HEK293T (cell line): ENCODE data around the gene ZNF638.
"Not testable (repeated sequence)": the region's sequence is repeated elsewhere in the genome, so short reads cannot be mapped to it uniquely, and the experiment has no call there.

Experiments used
- CTCF ChIA-PET: fragments of 350-600 bp; formaldehyde crosslinking; extraction: SDS; loops from one replicate; lab custom pipeline; 2021; ENCODE audit warnings: antibody characterized with exemption, inconsistent platforms; lab: Yijun Ruan, JAX
- POLR2A ChIA-PET: fragments of 350-600 bp; formaldehyde crosslinking; extraction: SDS; loops from one replicate; lab custom pipeline; 2020; ENCODE audit warnings: antibody characterized with exemption, inconsistent platforms; lab: Yijun Ruan, JAX
- DNase-seq: peaks from one replicate; pipeline ENCODE4 v3.0.0; 2012; ENCODE audit warnings: mixed read lengths; ENCODE audit errors: extremely low spot score
- ARNT ChIP-seq: fragments of 450-650 bp; IDR thresholded peaks from 2 replicates; pipeline ENCODE4 v1.6.1; 2017; ENCODE audit warnings: mild to moderate bottlenecking
- BHLHE40 ChIP-seq: fragments of 450-650 bp; IDR thresholded peaks from 2 replicates; pipeline ENCODE4 v1.6.1; 2016; ENCODE audit warnings: mild to moderate bottlenecking, moderate library complexity, borderline replicate concordance
- CTBP1 ChIP-seq: fragments of 450-650 bp; IDR thresholded peaks from 2 replicates; pipeline ENCODE4 v1.6.1; 2016; ENCODE audit warnings: borderline replicate concordance
- ELF4 ChIP-seq: fragments of 450-650 bp; IDR thresholded peaks from 2 replicates; pipeline ENCODE4 v1.6.1; 2017; ENCODE audit warnings: antibody characterized with exemption
- FOXA1 ChIP-seq: fragments of 450-650 bp; IDR thresholded peaks from 2 replicates; pipeline ENCODE4 v1.6.1; 2016; ENCODE audit warnings: mild to moderate bottlenecking
- FOXK2 ChIP-seq: fragments of 450-650 bp; IDR thresholded peaks from 2 replicates; pipeline ENCODE4 v1.6.1; 2016; ENCODE audit warnings: mild to moderate bottlenecking
- FOXM1 ChIP-seq: fragments of 450-650 bp; IDR thresholded peaks from 2 replicates; pipeline ENCODE4 v1.6.1; 2017; ENCODE audit warnings: mild to moderate bottlenecking, borderline replicate concordance
- HDGF ChIP-seq: fragments of 450-650 bp; IDR thresholded peaks from 2 replicates; pipeline ENCODE4 v1.6.1; 2017; ENCODE audit warnings: antibody characterized with exemption, borderline replicate concordance
- L3MBTL2 ChIP-seq: fragments of 450-650 bp; conservative IDR thresholded peaks from 2 replicates; pipeline ENCODE4 v1.6.1; 2016; ENCODE audit warnings: mild to moderate bottlenecking
- LEF1 ChIP-seq: fragments of 450-650 bp; IDR thresholded peaks from 2 replicates; pipeline ENCODE4 v1.6.1; 2017; ENCODE audit warnings: mild to moderate bottlenecking, borderline replicate concordance
- NFRKB ChIP-seq: fragments of 450-650 bp; IDR thresholded peaks from 2 replicates; pipeline ENCODE4 v1.6.1; 2016; ENCODE audit warnings: mild to moderate bottlenecking, moderate library complexity
- PKNOX1 ChIP-seq: fragments of 450-650 bp; IDR thresholded peaks from 2 replicates; pipeline ENCODE4 v1.6.1; 2016
- SP1 ChIP-seq: fragments of 450-650 bp; IDR thresholded peaks from 2 replicates; pipeline ENCODE4 v1.6.1; 2017
- SUZ12 ChIP-seq: fragments of 450-650 bp; IDR thresholded peaks from 2 replicates; pipeline ENCODE4 v1.6.1; 2016; ENCODE audit warnings: mild to moderate bottlenecking
- TARDBP ChIP-seq: fragments of 450-650 bp; IDR thresholded peaks from 2 replicates; pipeline ENCODE4 v1.6.1; 2016
- ZNF384 ChIP-seq: fragments of 450-650 bp; IDR thresholded peaks from 2 replicates; pipeline ENCODE4 v1.6.1; 2016

The ZNF638 gene

GRCh38 chr2:71313016-71313766 lies 18.4 kb upstream of the ZNF638 start:
- TF ChIP-seq TARDBP (no peak), SUZ12 (no peak), PKNOX1 (no peak), ZNF384 (no peak), SP1 (no peak), ARNT (no peak)
- ChIA-PET POLR2A (interaction anchor here (0.9 kb wide), 1 partner anchor 18 kb away, joined by 4 read pairs; the partner anchor contains the start of gene ZNF638), CTCF (no interaction called here)
- DNase-seq = no peak

GRCh38 chr2:71317060-71317459 lies 14.5 kb upstream of the ZNF638 start:
- ChIA-PET CTCF (no interaction called here), POLR2A (no interaction called here)
- TF ChIP-seq TARDBP (no peak), LEF1 (no peak), FOXK2 (no peak), HDGF (no peak), FOXA1 (no peak), SUZ12 (no peak), PKNOX1 (no peak), FOXM1 (no peak), L3MBTL2 (no peak), NFRKB (no peak), ARNT (no peak)
- DNase-seq = no peak

- DNase-seq, CTCF ChIA-PET, POLR2A ChIA-PET: not testable (repeated sequence)
Measured at GRCh38 chr2:71317900-71318299, 13.7 kb upstream of the ZNF638 start.

- no peak for TF ChIP-seq CTBP1
- no peak for TF ChIP-seq FOXM1
- no peak for TF ChIP-seq BHLHE40
- TF ChIP-seq PKNOX1 = no peak
- no peak for TF ChIP-seq LEF1
- ChIA-PET POLR2A (interaction anchor here (1.9 kb wide), 1 partner anchor 8 kb away, joined by 5 read pairs; the partner anchor contains the start of gene ZNF638), CTCF (no interaction called here)
- no peak for DNase-seq
Measured at GRCh38 chr2:71323386-71323785, 8.2 kb upstream of the ZNF638 start.

GRCh38 chr2:71326968-71327367 lies 4.6 kb upstream of the ZNF638 start:
- CTCF ChIA-PET = no interaction called here
- TF ChIP-seq FOXA1 = no peak
- no peak for TF ChIP-seq L3MBTL2
- TF ChIP-seq BHLHE40 = no peak
- no peak for TF ChIP-seq SUZ12
- no peak for TF ChIP-seq HDGF
- TF ChIP-seq FOXK2 = no peak
- no peak for TF ChIP-seq LEF1
- no peak for TF ChIP-seq SP1
- TF ChIP-seq ELF4 = no peak
- no peak for TF ChIP-seq TARDBP
- no peak for TF ChIP-seq NFRKB
- TF ChIP-seq PKNOX1 = no peak
- no peak for TF ChIP-seq ZNF384
- TF ChIP-seq ARNT = no peak
- no peak for TF ChIP-seq FOXM1
- no peak for TF ChIP-seq CTBP1
- POLR2A ChIA-PET = no interaction called here
- no peak for DNase-seq

GRCh38 chr2:71327916-71328315 lies 3.7 kb upstream of the ZNF638 start:
- TF ChIP-seq SP1 (no peak), ARNT (no peak), L3MBTL2 (no peak), FOXM1 (no peak), FOXA1 (no peak), ELF4 (no peak), ZNF384 (no peak), HDGF (no peak), NFRKB (no peak), FOXK2 (no peak), TARDBP (no peak), CTBP1 (no peak), PKNOX1 (no peak), BHLHE40 (no peak), LEF1 (no peak), SUZ12 (no peak)
- ChIA-PET CTCF (no interaction called here), POLR2A (no interaction called here)
- DNase-seq = no peak
